Muscle of arm (tissue), 12 donors: ENCODE results near the gene BATF3. TPM values are rescaled to one million over a fixed set of nuclear protein-coding genes. Genes with fewer than 3 reads are reported as not detected.

Source experiments
- DNase-seq: peaks from one replicate; pipeline ENCODE4 v3.0.0-alpha.2; 2013
- polyA plus RNA-seq, 12 donors: library from polyadenylated mRNA; unstranded; fragments of 120-200 nt; gene quantifications; one replicate each; pipeline ENCODE4 v1.2.1, GENCODE V29; 2013; ENCODE audit not compliant: insufficient read length in 12 of 12

The BATF3 gene
- polyA plus RNA-seq, 12 donors: 0.64 to 3.3 (median 1.6) TPM; not detected in 2

DNA sequence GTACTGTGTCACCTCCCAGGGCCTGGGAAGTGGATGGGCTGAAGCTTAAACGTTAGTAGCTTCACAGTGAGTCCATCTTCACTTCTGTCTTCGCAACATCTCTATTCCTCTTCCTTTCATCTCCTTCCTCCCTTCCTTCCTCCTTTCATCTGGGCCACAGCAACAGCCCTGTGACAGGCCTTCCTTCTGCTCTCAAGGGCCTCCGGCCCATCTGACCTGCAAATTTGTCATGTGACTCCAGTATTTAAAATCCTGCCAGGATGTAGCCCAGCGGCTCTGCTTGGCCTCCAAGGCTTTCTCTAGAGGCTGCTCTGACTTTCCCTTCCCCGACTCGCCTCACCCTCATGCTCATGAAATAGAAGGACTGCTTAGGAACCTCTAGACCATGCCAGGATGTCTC, 10.9 kb upstream of the BATF3 start:
- no peak for DNase-seq

DNA sequence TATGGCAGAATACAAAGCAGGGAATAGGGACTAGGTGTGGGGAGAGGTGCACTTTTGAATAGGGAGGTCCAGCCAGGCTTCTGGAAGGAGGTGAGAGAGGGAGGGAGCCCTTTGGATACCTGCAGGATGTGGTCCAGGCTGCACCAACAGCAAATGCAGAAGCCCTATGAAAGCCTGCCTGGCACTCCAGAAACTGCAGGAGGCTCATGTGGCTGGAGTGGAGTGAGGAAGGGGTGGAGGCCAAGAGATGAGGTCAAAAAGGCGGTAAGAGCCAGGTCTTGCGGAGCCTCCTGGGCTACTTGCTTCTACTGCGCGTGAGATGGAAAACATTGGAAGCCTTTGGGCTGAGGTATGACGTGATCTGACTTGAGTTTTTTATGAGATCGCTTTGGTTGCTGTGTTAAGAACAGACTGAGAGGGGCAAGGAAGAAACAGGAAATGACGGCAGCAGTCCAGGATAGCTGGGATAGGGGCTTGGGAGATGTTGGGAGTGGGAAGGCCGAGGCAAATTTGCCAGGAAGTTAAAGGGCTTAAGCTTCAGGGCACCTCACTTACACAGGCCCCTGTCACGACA, 4.4 kb upstream of the BATF3 start:
- DNase-seq: no peak

DNA sequence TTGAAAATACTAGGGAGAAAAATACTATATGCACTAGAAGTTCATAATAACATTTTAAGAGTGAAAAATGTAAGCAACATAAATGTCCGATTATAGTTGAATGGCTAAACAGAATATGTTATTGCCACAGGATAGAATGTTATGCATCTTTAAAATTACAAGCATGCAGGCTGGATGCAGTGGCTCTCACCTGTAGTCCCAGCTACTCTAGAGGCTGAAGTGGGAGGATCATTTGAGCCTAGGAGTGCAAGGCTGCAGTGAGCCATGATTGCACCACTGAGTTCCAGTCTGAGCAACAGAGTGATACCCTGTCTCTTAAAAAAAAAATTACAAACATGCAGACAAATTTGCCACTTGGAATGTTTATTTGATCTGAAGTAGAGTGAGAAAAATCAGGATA, 3.0 kb upstream of the BATF3 start:
- no peak for DNase-seq

DNA sequence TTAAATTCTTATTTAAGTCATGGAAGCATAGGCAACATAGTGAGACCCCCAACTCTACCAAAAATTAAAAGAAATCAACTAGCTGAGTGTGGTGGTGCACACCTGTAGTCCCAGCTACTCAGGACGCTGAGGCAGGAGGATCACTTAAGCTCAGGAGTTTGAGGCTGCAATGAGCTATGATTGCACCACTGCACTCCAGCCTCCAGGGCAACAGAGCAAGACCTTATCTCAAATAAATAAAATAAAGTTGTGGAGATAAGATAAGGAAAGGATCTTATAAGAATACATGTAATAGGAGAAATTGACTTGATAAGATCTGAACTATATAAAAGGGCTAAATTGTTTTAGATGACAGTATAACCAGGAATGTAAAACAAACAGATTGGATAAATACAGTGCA, 2.3 kb upstream of the BATF3 start:
- DNase-seq: no peak

DNA sequence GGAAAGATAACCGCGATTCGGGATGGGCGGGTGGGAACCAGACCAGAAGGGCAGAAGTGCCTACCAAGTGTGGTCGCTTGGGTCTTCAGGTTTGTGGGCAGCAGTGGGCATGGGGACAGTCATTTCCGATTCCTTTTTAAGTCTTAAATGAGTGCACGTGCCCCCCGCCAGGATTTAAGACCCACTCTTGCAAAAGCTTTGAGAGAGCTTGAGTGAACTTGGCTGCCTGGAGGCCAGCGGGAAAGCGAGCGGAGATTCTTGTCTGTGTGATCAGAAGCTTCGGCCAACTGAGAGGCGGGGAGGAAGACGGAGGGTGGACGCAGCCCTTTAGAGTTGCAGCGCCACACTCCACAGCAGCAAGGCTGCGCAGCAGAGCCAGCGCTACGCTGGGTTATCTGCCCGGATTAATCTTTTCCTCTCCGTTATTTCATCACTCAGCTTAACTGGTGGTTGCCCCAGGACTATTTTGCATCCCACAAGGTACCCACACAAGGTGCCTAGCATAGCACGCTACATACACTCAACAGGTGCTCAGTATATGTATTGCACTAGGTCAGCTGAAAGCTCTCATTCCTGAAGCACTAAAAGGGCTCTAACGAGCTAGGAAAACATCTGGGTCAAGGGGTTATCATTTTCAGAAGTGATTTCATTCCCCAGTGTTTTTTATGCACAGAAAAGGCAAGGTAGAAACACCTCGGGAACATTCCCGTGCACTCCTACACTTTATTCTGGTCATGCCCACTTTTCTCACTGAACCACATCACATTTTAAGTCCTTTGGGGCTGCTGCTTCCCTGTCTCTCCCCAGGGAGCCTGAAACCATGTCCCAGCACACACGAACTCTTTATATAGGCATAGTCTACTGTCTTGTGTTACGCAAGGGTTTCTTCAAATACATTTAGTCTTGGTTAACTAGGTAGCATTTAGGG, 1.5 kb upstream of the BATF3 start:
- peak; percentile 70 for DNase-seq

DNA sequence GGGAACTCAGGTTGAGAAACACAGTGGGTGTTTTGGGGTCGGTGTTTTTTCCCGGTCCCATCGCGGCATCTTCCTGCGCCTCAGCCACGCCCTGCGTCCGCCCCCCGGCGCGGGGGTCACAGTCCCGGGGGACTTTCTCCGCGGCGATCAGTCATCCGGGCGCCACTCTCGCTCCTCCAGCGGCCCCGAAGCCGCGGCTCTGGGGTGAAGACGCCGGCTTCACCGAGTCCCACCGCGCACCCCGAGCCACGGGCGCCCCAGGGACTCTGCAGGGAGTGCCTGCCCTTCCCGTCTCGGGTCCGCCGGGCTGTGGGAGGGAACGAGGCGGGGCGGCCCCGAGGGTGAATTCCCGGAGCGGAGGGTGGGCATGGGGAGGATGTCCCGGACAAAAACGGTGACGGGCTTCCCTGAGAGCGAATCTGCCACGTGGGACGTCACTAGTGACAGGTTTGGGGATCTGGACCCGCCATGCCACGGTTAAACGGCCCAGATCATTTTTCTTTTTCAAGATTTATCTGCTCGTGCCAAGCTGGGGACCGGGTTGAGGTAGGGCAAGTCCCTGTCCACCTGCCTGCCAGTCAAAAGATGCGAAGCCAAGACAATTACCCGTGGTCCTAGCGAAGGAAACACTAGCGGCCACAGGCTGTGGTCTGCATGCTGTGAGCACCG, 717 bp upstream of the BATF3 start:
- peak; percentile 31 for DNase-seq

DNA sequence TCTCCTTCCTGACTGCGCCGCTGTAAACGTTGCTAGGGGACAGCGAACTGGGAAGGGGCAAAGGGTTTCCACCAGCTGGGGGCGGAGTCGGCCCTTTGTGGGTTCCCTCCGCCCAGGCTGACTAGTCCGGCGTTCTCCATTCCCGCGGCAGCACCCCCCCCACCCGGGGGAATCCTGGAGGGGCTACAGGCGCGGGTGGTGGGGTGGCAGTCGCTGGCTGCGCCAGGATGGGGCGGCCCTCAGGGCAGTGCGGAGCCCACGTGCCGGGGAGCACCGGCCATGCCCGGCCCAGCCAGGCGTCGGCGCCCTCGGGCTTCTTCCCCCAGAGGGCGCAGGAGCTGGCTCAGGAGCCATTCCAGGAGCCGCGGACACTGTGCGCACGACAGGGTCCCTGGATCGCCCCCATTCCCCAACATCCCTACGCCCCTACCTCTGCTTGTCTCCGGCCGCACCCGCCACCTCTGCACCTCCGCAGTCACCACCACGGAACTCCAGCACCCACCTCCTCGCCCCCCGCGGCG, 476 bp downstream of the BATF3 start:
- peak; percentile 25 for DNase-seq

DNA sequence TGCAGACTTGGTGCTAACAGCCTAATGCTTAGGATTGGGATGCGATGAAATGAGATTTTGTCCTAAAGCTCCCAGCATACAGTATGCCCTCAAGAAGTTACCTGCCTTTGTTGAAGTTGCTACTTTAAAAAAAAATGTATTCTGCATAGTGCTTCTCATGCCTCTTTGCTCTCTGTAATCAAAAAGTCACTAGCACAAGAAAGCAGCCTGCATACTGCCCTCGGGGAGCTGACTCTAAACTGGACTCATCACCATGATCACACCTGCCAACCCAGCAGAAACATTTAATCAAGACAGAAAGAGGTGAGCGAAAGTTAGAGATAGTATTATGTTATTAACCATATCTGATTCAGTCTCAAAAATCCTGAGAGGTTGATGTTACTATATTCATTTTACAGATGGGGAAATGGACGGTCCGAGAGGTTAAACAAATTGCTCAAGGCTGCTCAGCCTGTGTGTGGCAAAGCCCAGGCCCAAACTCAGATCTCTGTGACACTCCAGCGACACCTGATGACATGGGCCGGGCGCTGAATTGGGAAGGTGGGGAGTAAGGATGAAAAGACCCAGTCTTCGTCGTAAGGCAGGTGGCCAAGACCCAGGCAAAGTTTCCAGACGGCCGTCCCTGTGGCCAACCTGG, 1.1 kb downstream of the BATF3 start:
- DNase-seq: no peak

DNA sequence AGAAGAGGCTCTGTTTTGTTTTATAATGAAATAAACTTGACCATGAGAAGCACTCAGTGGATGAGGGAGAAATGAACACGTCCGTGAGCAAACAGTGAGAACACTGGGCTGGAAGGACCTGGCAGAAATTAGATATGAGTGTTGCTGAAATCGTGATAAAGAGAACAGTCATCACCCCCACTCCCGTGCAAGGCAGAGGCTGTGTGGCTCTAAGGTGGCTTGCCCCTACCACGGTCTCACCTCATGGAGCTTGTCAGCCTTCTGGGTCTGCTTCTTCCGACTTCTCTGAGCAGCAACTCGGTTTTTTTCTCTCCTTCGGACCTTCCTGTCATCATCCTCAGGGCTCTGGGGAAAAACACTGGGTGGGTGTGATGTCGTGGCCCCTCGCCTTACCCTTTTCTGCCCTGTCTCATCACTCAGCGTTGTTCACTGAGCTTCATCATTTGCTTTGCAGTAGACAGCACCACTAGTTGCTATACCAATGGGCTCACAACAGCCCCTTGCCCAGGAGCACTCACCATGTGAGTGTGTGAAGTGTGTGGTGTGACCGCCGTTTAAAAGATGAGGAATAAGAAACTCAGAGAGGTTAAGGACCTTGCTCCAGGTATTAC, 2.8 kb downstream of the BATF3 start:
- no peak for DNase-seq

DNA sequence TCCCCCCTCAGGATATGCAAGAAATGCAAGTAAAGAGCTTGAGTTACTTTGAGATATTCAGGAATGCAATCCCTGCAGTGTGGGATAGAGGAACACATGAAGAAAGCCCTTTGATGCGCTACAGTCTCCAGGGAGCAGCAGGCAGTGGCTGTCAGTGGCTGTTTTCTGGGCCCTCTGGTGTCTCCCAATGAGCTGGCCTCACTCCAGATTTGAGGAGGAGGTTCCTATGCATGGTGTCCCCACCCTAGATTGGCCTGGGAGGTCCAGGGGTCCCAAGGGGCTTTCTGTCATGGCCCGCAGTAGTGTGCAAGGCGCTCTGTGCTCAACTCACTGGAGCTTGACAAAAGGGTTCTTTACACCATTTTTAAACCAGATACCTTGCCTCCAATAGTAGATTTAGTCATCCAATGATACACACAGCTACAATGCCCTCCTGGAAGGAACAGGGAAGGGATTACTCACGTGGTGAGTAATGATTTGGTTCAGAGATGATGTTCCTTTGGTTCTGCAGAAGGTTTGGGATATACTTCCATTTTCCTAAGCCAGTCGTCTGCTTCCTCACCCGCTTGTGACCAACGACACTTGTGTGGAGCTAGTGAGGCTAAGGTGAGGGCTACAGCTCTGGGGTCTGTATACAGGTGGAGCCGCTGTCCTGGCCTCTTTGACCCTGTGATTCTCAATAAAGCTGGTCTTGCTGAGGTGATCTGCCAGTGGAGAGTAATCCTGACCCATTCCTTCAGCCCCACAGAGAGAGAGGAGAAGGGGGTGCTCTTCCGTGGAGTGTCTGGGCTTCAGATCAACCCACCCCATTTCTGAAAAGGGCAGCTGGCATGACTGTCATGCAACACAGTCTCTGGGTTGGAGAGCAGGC, 6.6 kb downstream of the BATF3 start:
- DNase-seq: no peak

DNA sequence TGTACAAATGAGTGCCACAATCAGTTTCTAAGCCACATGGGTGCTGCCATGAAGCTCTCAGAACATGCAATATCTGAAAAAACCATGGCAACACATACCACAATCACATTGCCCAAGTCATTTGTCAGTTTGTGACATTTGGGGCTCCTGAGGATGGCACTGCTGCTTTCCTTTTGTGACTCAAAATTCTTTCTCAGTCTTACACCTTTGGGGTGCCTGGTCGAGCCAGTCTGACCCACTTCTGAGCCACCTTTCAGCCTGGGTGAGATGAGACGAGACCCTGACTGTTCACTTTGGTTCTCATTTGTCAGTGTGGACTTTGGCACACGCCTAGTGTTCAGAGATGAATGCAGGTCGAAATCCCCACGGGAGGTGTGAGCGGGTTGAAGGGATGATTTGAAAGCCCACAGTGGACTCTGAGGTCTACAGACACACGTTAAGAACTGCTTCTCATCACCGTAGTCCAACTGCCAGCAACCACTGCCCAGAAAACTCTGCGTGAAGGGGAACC, 8.0 kb downstream of the BATF3 start:
- no peak for DNase-seq

DNA sequence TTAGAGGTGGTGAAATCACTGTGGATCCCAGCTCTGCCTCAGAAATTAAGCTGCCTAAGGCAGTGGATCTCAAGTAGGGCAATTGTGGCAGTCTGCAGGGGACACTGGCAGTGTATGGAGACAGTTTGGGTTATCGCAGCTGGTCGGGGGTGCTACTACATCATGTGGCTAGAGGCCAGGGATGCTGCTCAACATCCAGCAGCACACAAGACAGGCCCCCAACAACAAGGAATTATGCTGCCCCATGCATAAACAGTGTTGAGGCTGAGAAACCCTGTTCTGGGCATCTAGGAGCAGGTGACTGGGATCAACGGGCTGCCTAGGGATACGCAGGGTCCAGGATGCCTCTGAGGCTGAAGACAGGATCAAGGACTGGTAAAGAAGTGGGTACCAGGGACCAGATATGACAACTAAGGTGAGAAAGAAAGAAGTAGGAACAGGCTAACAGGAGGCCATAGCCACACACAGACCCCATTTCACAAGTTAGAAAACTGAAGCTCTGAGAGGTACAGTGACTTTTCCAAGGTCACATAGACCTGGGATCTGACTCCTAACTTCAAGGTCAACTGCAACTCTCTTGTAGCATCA, 8.7 kb downstream of the BATF3 start:
- DNase-seq: no peak

DNA sequence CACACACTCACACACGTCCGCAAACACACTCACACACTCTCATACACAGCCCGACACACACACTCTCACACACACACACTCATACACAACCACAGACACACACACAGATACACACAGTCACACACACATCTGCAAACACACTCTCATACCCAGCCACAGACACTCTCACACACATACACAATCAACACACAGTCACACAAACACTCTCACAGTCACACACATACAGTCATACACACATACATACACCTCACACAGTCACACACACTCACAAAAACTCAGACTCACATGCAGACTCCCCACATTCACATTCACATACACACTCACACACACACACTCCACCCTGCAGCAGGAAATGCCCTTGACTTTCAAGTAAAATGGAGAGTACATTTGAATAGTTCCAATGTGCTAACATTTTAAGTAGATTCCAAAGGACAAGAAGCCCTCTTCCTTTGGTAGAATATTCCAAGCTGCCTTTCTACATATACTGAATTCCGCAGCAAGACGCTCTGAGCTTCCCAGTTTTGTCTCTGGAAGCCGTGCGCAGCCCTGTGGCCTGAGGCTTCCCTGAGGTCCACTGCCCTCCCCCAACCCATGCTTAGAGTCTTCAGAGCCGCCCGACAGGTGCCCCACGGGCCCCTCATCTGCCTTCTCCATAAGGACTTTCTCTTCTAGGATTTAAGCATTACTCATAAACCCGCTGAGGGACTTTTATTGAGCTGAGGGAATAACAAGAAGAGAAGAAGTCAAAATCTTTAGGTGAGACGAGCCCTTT, 9.7 kb downstream of the BATF3 start:
- no peak for DNase-seq

DNA sequence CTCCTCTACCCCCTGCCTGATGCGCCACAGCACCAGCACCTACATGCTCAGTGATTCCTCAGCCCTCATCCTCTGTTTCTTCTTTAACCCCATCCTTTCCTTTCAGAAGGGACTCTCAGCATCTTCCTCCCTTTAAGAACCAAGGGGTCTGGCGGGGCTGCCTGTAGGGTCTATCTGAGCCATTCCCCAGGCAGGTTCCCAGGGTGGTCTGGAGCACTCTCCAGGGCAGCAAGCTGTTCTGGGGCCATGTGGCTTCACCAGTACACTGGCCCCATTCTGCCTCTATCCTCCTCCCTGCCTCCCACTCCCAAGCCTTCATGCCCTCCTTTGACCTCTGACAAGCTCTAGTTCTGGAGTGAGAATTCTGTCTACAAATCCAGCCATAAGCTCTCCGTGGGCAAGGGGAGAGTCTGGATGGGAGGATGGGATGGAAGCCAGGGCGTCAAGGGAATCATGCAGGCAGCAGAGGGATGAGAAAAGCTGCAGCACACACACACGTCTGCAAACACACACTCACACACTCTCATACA, 10.4 kb downstream of the BATF3 start:
- DNase-seq: no peak

DNA sequence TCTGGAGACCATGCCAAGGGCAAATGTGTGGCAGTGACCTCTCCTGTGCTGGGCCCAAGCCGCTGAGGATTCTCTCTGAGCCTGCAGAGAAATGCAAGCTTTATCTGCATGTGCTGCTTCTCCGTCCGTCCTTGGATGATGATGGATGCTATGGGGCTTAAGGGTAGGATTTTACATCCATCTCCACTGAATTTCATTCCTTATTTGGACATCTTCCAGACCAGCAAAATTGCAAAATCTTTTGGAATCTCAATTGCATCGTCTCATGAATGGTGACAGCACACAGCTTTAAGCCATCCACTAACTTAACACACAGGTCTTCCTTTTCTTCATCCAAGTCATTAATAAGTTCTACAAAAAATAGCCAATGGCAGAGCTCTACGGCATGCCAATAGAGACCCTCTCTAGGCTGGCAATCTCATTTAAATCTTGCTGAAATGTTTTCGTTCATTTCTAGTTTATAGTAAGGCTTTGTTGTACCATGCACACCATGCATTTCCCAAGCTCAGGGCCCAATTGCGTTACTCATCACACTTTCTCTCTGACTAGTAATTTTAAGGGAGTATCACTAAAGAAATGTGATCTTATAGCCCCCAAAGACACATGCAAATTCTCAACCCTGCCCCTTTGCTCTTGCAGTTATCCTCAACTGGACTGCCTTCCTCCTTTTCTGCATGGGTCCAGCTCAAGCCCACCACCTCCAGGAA, 11.1 kb downstream of the BATF3 start:
- DNase-seq: no peak

DNA sequence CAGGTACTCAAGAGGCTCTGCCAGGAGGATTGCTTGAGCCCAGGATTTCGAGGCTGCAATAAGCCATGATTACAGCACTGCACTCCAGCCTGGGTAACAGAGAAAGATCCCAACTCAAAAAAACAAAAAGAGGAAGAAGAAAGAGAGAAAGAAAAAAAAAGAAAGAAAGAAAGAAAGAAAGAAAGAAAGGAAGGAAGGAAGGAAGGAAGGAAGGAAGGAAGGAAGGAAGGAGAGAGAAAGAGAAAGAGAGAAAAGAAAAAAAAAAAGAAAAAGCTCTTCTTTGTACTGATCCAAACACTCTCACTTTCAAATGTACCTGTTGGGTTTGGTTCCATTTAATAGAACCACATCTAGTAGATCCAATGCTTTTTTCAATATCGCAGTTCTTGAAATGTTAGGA, 11.8 kb downstream of the BATF3 start:
- DNase-seq: no peak

DNA sequence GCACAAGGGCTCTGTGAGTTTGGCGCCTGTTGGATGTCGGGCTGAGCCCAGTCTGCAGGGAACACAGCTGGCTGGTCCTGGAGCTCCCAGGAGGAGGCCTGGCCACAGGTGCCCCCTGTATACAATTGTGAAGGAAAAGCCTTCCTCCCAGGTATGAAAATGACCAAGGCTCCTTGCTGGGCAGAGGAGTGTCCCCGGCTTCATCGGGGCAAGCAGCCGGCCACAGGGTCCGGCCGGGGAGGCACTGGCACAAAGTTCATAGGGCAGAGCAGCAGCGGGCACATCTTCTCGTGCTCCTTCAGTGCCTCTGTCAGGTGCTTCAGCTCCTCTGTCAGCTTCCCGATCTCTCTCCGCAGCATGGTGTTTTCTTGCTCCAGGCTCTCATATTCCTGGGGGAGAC, 13.0 kb downstream of the BATF3 start:
- no peak for DNase-seq

DNA sequence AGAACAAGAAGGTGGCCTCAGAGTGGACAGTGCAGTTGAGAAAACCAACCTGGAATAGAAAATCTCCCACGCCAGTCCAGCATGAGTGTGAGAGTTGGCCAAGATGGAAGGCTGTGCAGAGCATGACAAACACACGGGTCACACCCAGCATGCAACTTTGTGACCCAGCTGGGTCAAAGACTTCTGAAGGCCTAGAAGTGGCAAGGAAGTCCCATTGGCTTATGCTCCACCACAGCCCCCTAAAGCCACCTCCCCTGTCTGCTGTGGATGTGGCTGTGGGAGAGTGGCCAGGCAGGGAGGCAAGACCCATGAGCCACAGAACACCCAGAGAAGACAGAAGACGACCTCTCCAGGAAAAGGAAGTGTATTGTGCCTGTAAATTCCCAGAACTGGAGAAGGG, 13.6 kb downstream of the BATF3 start:
- DNase-seq: no peak
